HG03103 (cell line): ENCODE measurements around the gene FCGR3A.
"Not testable (repeated sequence)": the region's sequence is repeated elsewhere in the genome, so short reads cannot be mapped to it uniquely, and the experiment has no call there.

Experiments used
- ATAC-seq: cut with Tn5 transposase; IDR thresholded peaks from one replicate; pipeline ENCODE4 v1.9.1; 2021; ENCODE audit warnings: low read depth; ENCODE audit not compliant: unreplicated experiment

Gene FCGR3A

GRCh38 chr1:161557506-161558450 lies 8.2 kb upstream of the FCGR3A start:
- not testable (repeated sequence) for ATAC-seq

GRCh38 chr1:161556990-161557389 lies 7.4 kb upstream of the FCGR3A start:
- ATAC-seq, result not testable (repeated sequence)

- not testable (repeated sequence) for ATAC-seq
These were observed 6.5 kb upstream of the FCGR3A start for GRCh38 chr1:161556143-161556542.

- ATAC-seq, result not testable (repeated sequence)
These were observed 5.3 kb upstream of the FCGR3A start for GRCh38 chr1:161554815-161555417.

- not testable (repeated sequence) for ATAC-seq
These were observed 4.7 kb upstream of the FCGR3A start for GRCh38 chr1:161554340-161554739.

GRCh38 chr1:161553631-161554030 lies 4.0 kb upstream of the FCGR3A start:
- not testable (repeated sequence) for ATAC-seq

- ATAC-seq, result not testable (repeated sequence)
These were observed 1.3 kb upstream of the FCGR3A start for GRCh38 chr1:161550942-161551341.

GRCh38 chr1:161548749-161549406 lies 740 bp downstream of the FCGR3A start:
- ATAC-seq, result not testable (repeated sequence)

GRCh38 chr1:161547995-161548741 lies 1.4 kb downstream of the FCGR3A start:
- ATAC-seq, result not testable (repeated sequence)

GRCh38 chr1:161545005-161545731 lies 4.5 kb downstream of the FCGR3A start:
- ATAC-seq, result not testable (repeated sequence)

GRCh38 chr1:161543125-161543524 lies 6.5 kb downstream of the FCGR3A start:
- ATAC-seq, result not testable (repeated sequence)

- ATAC-seq, result not testable (repeated sequence)
These were observed 7.5 kb downstream of the FCGR3A start for GRCh38 chr1:161542091-161542559.

GRCh38 chr1:161540570-161540960 lies 9.1 kb downstream of the FCGR3A start:
- ATAC-seq, result peak; percentile 16

- ATAC-seq, result peak; percentile 48
These were observed 9.7 kb downstream of the FCGR3A start for GRCh38 chr1:161539731-161540569.

GRCh38 chr1:161538925-161539479 lies 10.6 kb downstream of the FCGR3A start:
- ATAC-seq, result not testable (repeated sequence)

- ATAC-seq, result not testable (repeated sequence)
These were observed 12.4 kb downstream of the FCGR3A start for GRCh38 chr1:161537068-161537669.

- not testable (repeated sequence) for ATAC-seq
These were observed 16.7 kb downstream of the FCGR3A start for GRCh38 chr1:161532644-161533567.
